HEK293T (cell line): ENCODE measurements around the gene NEMP1.

Source experiments
- ARNT ChIP-seq: fragments of 450-650 bp; IDR thresholded peaks from 2 replicates; pipeline ENCODE4 v1.6.1; 2017; ENCODE audit warnings: mild to moderate bottlenecking
- BHLHE40 ChIP-seq: fragments of 450-650 bp; IDR thresholded peaks from 2 replicates; pipeline ENCODE4 v1.6.1; 2016; ENCODE audit warnings: mild to moderate bottlenecking, moderate library complexity, borderline replicate concordance
- ELF4 ChIP-seq: fragments of 450-650 bp; IDR thresholded peaks from 2 replicates; pipeline ENCODE4 v1.6.1; 2017; ENCODE audit warnings: antibody characterized with exemption
- FOXA1 ChIP-seq: fragments of 450-650 bp; IDR thresholded peaks from 2 replicates; pipeline ENCODE4 v1.6.1; 2016; ENCODE audit warnings: mild to moderate bottlenecking
- L3MBTL2 ChIP-seq: fragments of 450-650 bp; conservative IDR thresholded peaks from 2 replicates; pipeline ENCODE4 v1.6.1; 2016; ENCODE audit warnings: mild to moderate bottlenecking
- NFRKB ChIP-seq: fragments of 450-650 bp; IDR thresholded peaks from 2 replicates; pipeline ENCODE4 v1.6.1; 2016; ENCODE audit warnings: mild to moderate bottlenecking, moderate library complexity
- SP1 ChIP-seq: fragments of 450-650 bp; IDR thresholded peaks from 2 replicates; pipeline ENCODE4 v1.6.1; 2017
- TARDBP ChIP-seq: fragments of 450-650 bp; IDR thresholded peaks from 2 replicates; pipeline ENCODE4 v1.6.1; 2016
- ZNF384 ChIP-seq: fragments of 450-650 bp; IDR thresholded peaks from 2 replicates; pipeline ENCODE4 v1.6.1; 2016

DNA sequence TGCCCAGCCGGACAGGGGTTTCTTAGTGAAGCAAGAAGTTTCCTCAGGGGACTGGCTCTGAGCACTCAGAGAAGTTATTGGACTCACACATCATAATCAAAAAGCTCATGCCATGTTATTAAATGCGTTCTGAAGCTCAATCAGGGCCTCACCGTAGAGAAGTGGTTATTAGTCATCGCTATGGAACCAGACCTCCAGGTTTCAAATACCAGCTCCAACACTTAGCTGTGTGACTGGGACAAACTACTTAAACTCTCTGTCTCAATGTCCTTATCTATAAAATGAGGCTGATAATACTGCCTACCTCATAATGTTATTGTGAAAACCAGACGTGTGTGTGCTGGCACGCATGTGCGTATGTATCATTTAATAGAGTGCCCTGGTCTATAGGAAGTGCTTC is 25.3 kb upstream of the NEMP1 start:
- no peak for TF ChIP-seq ARNT
- no peak for TF ChIP-seq NFRKB
- no peak for TF ChIP-seq ZNF384
- no peak for TF ChIP-seq ELF4
- no peak for TF ChIP-seq SP1
- no peak for TF ChIP-seq FOXA1
- no peak for TF ChIP-seq L3MBTL2
- no peak for TF ChIP-seq BHLHE40
- no peak for TF ChIP-seq TARDBP
